Measurements from ENCODE around the gene HSBP1L1. TPM values are rescaled to one million over a fixed set of nuclear protein-coding genes. Genes with fewer than 3 reads are reported as not detected.

Gene HSBP1L1
- total RNA-seq, 1 donor = 2.5 TPM

DNA sequence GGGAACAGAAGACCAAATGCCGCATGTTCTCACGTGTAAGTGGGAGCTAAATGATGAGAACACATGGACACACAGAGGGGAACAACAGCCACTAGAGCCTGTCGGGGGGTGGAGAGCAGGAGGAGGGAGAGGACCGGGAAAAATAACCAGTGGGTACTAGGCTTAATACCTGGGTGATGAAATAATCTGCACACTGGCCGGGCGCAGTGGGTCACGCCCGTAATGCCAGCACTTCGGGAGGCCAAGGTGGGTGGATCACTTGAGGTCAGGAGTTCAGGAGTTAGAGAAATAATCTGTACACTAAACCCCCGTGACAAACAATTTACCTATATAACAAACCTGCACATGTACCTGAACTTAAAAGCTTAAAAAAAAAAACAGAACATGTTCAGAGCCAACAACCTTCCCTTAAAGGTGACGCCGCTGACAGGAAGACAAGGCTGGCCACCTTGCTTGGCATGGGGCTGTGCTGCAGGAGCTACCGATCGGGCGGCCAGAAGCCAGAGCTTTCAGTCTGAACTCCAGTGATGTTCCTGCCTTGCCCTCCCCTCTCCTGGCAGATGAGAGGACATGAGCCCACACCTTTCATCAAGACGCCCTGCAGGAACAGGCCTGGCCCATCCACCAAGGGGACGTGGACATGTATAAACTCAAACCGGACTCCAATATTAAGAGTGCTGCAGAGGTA, 24.2 kb upstream of the HSBP1L1 start:
- no peak for DNase-seq (ENCODE audit: low read depth)
- TF ChIP-seq, protein P1, sequence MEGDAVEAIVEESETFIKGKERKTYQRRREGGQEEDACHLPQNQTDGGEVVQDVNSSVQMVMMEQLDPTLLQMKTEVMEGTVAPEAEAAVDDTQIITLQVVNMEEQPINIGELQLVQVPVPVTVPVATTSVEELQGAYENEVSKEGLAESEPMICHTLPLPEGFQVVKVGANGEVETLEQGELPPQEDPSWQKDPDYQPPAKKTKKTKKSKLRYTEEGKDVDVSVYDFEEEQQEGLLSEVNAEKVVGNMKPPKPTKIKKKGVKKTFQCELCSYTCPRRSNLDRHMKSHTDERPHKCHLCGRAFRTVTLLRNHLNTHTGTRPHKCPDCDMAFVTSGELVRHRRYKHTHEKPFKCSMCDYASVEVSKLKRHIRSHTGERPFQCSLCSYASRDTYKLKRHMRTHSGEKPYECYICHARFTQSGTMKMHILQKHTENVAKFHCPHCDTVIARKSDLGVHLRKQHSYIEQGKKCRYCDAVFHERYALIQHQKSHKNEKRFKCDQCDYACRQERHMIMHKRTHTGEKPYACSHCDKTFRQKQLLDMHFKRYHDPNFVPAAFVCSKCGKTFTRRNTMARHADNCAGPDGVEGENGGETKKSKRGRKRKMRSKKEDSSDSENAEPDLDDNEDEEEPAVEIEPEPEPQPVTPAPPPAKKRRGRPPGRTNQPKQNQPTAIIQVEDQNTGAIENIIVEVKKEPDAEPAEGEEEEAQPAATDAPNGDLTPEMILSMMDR (IDR thresholded peaks at IDR 0.05; ENCODE audit: insufficient read depth, low read length) = no peak
- H3K4me3 ChIP-seq (ENCODE audit: low read depth, low read length) = no peak overlapping the region

DNA sequence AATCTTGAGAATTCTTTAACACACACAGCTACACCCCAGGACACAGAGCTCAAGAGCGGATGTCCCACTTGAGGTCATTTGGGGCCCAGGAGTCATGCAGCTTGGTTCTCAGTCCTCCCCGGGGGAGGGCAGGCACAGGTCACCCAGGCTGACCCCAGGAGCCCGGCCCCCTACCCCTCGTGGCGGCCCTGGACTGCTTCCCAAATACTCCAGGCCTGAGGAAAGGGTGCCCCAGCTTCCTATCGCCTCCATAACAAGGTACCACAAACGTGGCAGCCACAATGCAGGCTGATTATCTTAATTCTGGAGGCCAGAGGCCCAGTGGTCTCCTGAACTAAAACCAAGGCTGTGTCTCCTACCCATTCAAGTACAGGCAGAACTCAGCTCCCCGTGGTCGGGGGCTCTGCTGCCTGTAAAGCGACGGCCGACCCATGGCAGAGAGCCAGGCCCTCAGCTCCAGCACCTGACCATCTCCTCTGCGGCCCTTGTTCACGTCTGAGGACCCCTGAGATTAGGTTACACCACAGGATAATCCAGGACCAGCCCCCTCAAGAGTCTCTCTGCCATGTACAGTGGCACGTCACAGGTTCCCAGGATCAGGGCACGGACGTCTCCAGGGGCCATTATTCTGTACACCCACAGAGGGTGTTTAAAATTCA, 23.5 kb upstream of the HSBP1L1 start:
- TF ChIP-seq, protein P1 (IDR thresholded peaks at IDR 0.05; ENCODE audit: insufficient read depth, low read length) = no peak
- DNase-seq (ENCODE audit: low read depth) = no peak
- H3K4me3 ChIP-seq (ENCODE audit: low read depth, low read length) = no peak overlapping the region

DNA sequence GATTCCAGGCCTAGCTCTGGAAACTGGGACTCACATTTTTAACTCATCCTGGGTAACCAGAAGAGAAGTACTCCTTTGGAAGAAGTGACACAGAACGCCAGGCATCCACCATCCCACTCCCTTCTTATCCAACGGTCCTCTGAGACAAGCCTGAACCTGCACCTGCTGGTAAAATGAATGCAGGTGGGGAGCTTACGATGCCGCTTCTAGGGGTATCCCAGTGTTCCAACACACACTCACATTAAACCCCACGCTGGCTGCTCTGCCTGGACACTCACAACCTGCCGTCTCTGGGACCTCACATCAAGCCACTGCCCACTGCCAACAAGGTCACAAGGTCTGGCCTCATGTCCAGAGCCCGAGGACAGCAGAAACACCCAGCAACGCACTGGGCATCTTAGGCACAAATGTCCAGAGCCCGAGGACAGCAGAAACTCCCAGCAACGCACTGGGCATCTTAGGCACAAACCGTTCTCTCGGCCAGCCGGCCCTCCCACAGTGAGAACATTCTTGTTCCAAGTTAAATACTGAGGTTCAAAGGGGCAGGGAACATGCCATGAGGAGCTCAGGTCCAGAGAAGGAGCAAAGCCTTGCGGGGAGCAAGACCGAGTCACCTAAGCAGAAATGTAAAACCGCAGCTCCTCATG, 22.8 kb upstream of the HSBP1L1 start:
- H3K4me3 ChIP-seq (ENCODE audit: low read depth, low read length) = no peak overlapping the region
- DNase-seq (ENCODE audit: low read depth) = no peak
- TF ChIP-seq, protein P1 (IDR thresholded peaks at IDR 0.05; ENCODE audit: insufficient read depth, low read length) = no peak

DNA sequence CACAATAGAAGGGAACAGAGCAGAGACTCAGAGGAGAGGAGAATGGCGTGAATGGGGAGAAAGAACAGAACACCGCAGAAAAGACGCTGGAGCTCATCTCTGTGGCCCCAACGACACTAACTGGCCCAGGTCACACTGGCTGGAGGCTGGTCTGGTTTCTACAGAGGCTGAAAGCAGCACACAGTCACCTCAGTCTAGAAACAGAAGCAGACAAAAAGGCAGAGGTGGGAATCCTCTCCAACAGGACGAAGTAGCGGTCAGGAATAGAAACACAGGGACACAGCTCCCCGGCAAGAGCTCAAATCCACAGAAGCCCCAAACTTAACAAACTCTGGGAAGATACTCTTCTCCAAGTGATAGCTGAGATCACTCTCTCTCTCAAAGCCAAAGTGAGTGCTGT, 22.2 kb upstream of the HSBP1L1 start:
- TF ChIP-seq, protein P1 (IDR thresholded peaks at IDR 0.05; ENCODE audit: insufficient read depth, low read length) = no peak
- no peak overlapping the region for H3K4me3 ChIP-seq (ENCODE audit: low read depth, low read length)
- no peak for DNase-seq (ENCODE audit: low read depth)

DNA sequence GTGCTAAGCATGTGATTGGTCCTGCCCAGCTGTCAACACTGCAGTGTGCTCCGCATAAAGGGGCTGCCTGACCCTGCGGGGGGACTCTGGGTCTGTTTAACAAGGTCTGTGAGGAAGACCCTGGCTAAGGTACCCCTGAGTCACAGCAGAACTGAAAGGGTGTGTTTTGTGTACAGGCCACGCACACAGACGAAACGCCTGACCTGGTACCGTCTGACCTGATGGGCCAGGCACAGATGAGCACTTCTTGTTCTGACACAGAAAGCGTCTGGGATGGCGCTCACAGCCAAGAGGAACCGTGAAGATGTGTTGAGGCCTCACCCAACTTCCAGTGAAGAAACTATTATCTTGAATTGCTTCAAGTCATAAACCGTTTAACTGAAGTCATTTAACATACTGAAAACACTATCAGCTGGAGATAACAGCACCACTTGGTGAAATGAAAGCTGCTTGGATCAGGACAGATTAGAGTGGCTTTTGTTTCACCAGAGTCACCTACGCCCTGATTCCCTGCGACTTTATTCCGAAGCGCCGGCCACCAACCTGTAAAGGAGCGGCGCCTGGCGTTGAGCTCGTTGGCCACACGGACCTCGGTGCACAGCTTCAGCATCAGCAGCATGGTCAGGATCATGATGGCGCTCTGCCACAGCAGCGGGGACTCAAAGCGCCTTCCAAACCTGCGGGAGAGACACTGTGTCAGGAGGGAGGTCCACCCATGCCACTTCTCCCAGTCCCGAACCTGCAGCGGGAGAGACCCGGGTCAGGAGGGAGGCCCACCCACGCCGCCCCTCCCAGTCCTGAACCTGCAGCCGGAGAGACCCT, 21.4 kb upstream of the HSBP1L1 start:
- no peak for DNase-seq (ENCODE audit: low read depth)
- H3K4me3 ChIP-seq (ENCODE audit: low read depth, low read length) = no peak overlapping the region
- TF ChIP-seq, protein P1 (IDR thresholded peaks at IDR 0.05; ENCODE audit: insufficient read depth, low read length) = no peak

DNA sequence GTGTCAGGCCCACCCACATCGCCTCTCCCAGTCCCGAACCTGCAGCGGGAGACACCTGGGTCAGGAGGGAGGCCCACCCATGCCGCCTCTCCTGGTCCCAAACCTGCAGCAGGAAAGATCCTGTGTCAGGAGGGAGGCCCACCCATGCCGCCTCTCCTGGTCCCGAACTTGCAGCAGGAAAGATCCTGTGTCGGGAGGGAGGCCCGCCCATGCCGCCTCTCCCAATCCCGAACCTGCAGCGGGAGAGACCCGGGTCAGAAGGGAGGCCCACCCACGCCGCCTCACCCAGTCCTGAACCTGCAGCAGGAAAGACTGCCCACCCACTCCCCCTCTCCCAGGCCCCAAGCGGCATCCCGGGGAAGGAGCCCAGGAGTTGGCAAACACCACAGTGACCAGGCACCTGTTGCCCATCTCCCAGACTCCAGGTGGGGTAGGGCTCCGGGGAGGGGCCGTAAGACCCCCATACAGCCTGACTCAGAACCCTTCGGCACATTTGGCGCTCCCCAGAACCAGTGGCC, 20.8 kb upstream of the HSBP1L1 start:
- no peak for DNase-seq (ENCODE audit: low read depth)
- TF ChIP-seq, protein P1 (IDR thresholded peaks at IDR 0.05; ENCODE audit: insufficient read depth, low read length) = no peak
- H3K4me3 ChIP-seq (ENCODE audit: low read depth, low read length) = no peak overlapping the region
